Naive thymus-derived CD4-positive, alpha-beta T cell (primary cell): ENCODE measurements around the gene RAB7A. TPM values are rescaled to one million over a fixed set of nuclear protein-coding genes. Genes with fewer than 3 reads are reported as not detected.

Source experiments
- ATAC-seq: fragments of 150-1000 bp; cut with Tn5 transposase; 2 replicates; pipeline ENCODE4 v1.10.0; 2021; ENCODE audit warnings: mild to moderate bottlenecking, moderate library complexity
- CTCF ChIA-PET: fragments of 350-600 bp; sonication (Branson Sonifier 250); formaldehyde crosslinking; loops from one replicate; lab custom pipeline; 2021; ENCODE audit warnings: antibody characterized with exemption; lab: Charles Lee
- POLR2A ChIA-PET: fragments of 350-600 bp; sonication (Branson Sonifier 250); formaldehyde crosslinking; loops from one replicate; lab custom pipeline; 2021; ENCODE audit warnings: antibody characterized with exemption, inconsistent platforms; lab: Charles Lee
- DNase-seq, 9 donors: peaks; one replicate each; pipeline versions ENCODE4 v3.0.0 to v3.0.0-alpha.2; 2020 to 2022; ENCODE audit warnings: mixed read lengths in 1 of 9
- H3K27ac ChIP-seq: one replicate; pipeline ENCODE4 v1.7.0; 2013; ENCODE audit warnings: mild to moderate bottlenecking, low read depth, low read length, moderate library complexity
- H3K27me3 ChIP-seq, 2 donors: one replicate each; pipeline ENCODE4 v1.7.0; 2013; ENCODE audit warnings: low read length in 2 of 2, mild to moderate bottlenecking in 2 of 2, moderate library complexity in 2 of 2; ENCODE audit not compliant: control insufficient read depth in 2 of 2, insufficient read depth in 2 of 2
- H3K36me3 ChIP-seq, 3 experiments: 1 replicate in 2 of 3; 2 replicates in 1 of 3; pipeline ENCODE4 v1.7.0; 2013; ENCODE audit warnings: low read length in 3 of 3, mild to moderate bottlenecking in 3 of 3, moderate library complexity in 1 of 3; ENCODE audit not compliant: insufficient read depth in 3 of 3, control insufficient read depth in 2 of 3
- H3K4me1 ChIP-seq, 2 donors: one replicate each; pipeline ENCODE4 v1.7.0; 2013; ENCODE audit warnings: low read length in 2 of 2, mild to moderate bottlenecking in 2 of 2, moderate library complexity in 1 of 2; ENCODE audit not compliant: control insufficient read depth in 2 of 2, insufficient read depth in 2 of 2
- H3K4me3 ChIP-seq: 2 replicates; pipeline ENCODE4 v1.7.0; 2013; ENCODE audit warnings: mild to moderate bottlenecking, low read length
- H3K9me3 ChIP-seq, 3 experiments: 1 replicate in 2 of 3; 2 replicates in 1 of 3; pipeline ENCODE4 v1.7.0; 2013; ENCODE audit warnings: low read length in 3 of 3; ENCODE audit not compliant: control insufficient read depth in 2 of 3
- H3K27ac Mint-ChIP-seq, 9 donors: one replicate each; pipeline ENCODE4 v1.8.0; 2020 to 2022; ENCODE audit warnings: mixed read lengths in 9 of 9, mild to moderate bottlenecking in 8 of 9, moderate library complexity in 5 of 9, inconsistent platforms in 2 of 9
- H3K27me3 Mint-ChIP-seq, 5 donors: one replicate each; pipeline ENCODE4 v1.8.0; 2021 to 2022; ENCODE audit warnings: mixed read lengths in 5 of 5, mild to moderate bottlenecking in 1 of 5
- H3K36me3 Mint-ChIP-seq, 5 donors: one replicate each; pipeline ENCODE4 v1.8.0; 2020 to 2022; ENCODE audit warnings: mixed read lengths in 5 of 5, mild to moderate bottlenecking in 3 of 5, inconsistent platforms in 1 of 5
- H3K4me1 Mint-ChIP-seq, 7 donors: one replicate each; pipeline ENCODE4 v1.8.0; 2020 to 2022; ENCODE audit warnings: mixed read lengths in 7 of 7, mild to moderate bottlenecking in 3 of 7, inconsistent platforms in 1 of 7
- H3K4me3 Mint-ChIP-seq, 10 donors: one replicate each; pipeline ENCODE4 v1.8.0; 2020 to 2022; ENCODE audit warnings: mild to moderate bottlenecking in 10 of 10, mixed read lengths in 10 of 10, moderate library complexity in 6 of 10, inconsistent platforms in 2 of 10
- H3K9me3 Mint-ChIP-seq, 11 donors: one replicate each; pipeline ENCODE4 v1.8.0; 2020 to 2022; ENCODE audit warnings: mixed read lengths in 11 of 11, mild to moderate bottlenecking in 4 of 11, inconsistent platforms in 1 of 11, moderate library complexity in 1 of 11
- intact Hi-C, 2 donors: fragments of 100-400 bp; cut with micrococcal nuclease; formaldehyde crosslinking; loops; one replicate each; pipeline ENCODE4 v1.15.1; 2023
- polyA plus RNA-seq, 2 donors: library from polyadenylated mRNA; unstranded; fragments of 300-500 nt; fragmentation: Illumina TruSeq; gene quantifications; one replicate each; pipeline ENCODE4 v1.2.3, GENCODE V29; 2021
- total RNA-seq, 6 experiments: library from RNA in 5 of 6; stranded (reverse) in 5 of 6; gene quantifications; 1 replicate in 5 of 6; 2 replicates in 1 of 6; pipeline ENCODE4 v1.2.3 and lab custom pipeline; 2021 to 2026

RAB7A gene
- total and polyA plus RNA-seq, 7 experiments from 2014 or later: 124 to 249 (median 175) TPM

DNA sequence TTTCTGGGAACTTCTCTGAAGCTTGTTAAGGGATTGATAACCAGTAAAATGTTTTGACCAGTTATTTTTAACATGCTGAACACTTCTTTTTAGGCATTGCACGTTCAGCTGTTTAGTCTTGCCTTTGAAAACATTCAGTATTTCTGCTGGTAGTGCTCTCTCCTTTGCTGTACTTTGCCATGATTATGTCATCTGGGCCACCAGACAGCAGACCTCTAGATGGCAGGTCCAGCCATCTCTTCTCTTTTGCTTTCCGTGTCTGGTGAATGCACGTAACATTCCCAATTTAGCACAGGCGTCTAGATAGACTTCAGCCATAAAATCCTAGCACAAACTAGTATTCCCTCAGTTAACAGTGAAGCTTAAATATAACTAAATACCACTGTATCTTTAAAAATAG, 57.8 kb downstream of the RAB7A start:
- Mint-ChIP-seq H3K27ac (peak overlapping the region in 8 of 9 donors; percentile 28 to 96 (median 84)), H3K9me3 (peaks cover 0 to 2% (median 0%) of the 10 kb centered on the region in 11 donors), H3K27me3 (no peaks in the 10 kb centered on the region), H3K4me3 (peak overlapping the region in 5 of 10 donors; percentile 8 to 44 (median 32)), H3K4me1 (peaks cover 64 to 99% (median 88%) of the 10 kb centered on the region in 7 donors), H3K36me3 (peaks cover 0 to 7% (median 0%) of the 10 kb centered on the region in 5 donors)
- intact Hi-C loops: loop anchor here in 1 of 2 donors (1.0 kb wide), 3 partner anchors 12 to 140 kb away; no protein-coding TSS in a partner anchor
- DNase-seq (no peak), ATAC-seq (no peak)
- peak overlapping the region; percentile 44 for H3K27ac ChIP-seq
- H3K9me3 ChIP-seq: no peaks in the 10 kb centered on the region
- ChIA-PET POLR2A (interaction anchor here (1.3 to 2.8 kb wide), 2 partner anchors 11 to 103 kb away, joined by 3 to 15 read pairs; no protein-coding TSS in a partner anchor), CTCF (interaction anchor here (0.7 to 5.9 kb wide), 6 partner anchors 12 to 186 kb away, joined by 4 to 56 read pairs (median 10); no protein-coding TSS in a partner anchor)
- no peaks in the 10 kb centered on the region for H3K27me3 ChIP-seq
- H3K4me1 ChIP-seq: peaks cover 24 to 50% of the 10 kb centered on the region in 2 donors
- no peaks in the 10 kb centered on the region for H3K36me3 ChIP-seq
- no peak overlapping the region for H3K4me3 ChIP-seq

GRCh38 chr3:128784232-128784631, 58.2 kb downstream of the RAB7A start:
- peaks cover 26 to 50% of the 10 kb centered on the region in 2 donors for H3K4me1 ChIP-seq
- H3K4me1 Mint-ChIP-seq: peaks cover 66 to 98% (median 85%) of the 10 kb centered on the region in 7 donors
- peak overlapping the region in 6 of 10 donors; percentile 1 to 44 (median 17) for H3K4me3 Mint-ChIP-seq
- H3K27ac ChIP-seq: peak overlapping the region; percentile 44
- no peak overlapping the region for H3K4me3 ChIP-seq
- POLR2A ChIA-PET: interaction anchor here (1.3 to 2.8 kb wide), 4 partner anchors 10 to 103 kb away, joined by 3 to 15 read pairs (median 8); no protein-coding TSS in a partner anchor
- H3K27me3 Mint-ChIP-seq: no peaks in the 10 kb centered on the region
- intact Hi-C loops: loop anchor here in 1 of 2 donors (1.0 kb wide), 3 partner anchors 11 to 139 kb away; no protein-coding TSS in a partner anchor
- ATAC-seq: peak; percentile 84
- peak overlapping the region; percentile 7 to 96 (median 80) for H3K27ac Mint-ChIP-seq
- H3K36me3 ChIP-seq: no peaks in the 10 kb centered on the region
- no peaks in the 10 kb centered on the region for H3K9me3 ChIP-seq
- no peaks in the 10 kb centered on the region for H3K27me3 ChIP-seq
- peaks cover 0 to 7% (median 0%) of the 10 kb centered on the region in 5 donors for H3K36me3 Mint-ChIP-seq
- DNase-seq: peak in 8 of 9 donors; percentile 32 to 73 (median 64)
- CTCF ChIA-PET: interaction anchor here (0.7 to 5.9 kb wide), 5 partner anchors 11 to 186 kb away, joined by 5 to 56 read pairs (median 16); no protein-coding TSS in a partner anchor
- H3K9me3 Mint-ChIP-seq: peaks cover 0 to 2% (median 0%) of the 10 kb centered on the region in 11 donors

- no peaks in the 10 kb centered on the region for H3K27me3 ChIP-seq
- H3K27ac ChIP-seq: peak overlapping the region; percentile 9
- ATAC-seq: no peak
- no peaks in the 10 kb centered on the region for H3K9me3 ChIP-seq
- no peaks in the 10 kb centered on the region for H3K27me3 Mint-ChIP-seq
- peak overlapping the region in 2 of 10 donors; percentile 1 to 44 for H3K4me3 Mint-ChIP-seq
- no peak for DNase-seq
- intact Hi-C loops: loop anchor here (1.0 to 5.0 kb wide), 5 partner anchors 10 to 138 kb away; no protein-coding TSS in a partner anchor
- peaks cover 0 to 2% (median 0%) of the 10 kb centered on the region in 11 donors for H3K9me3 Mint-ChIP-seq
- ChIA-PET CTCF (interaction anchor here (0.7 to 5.9 kb wide), 5 partner anchors 11 to 482 kb away, joined by 3 to 56 read pairs (median 16); no protein-coding TSS in a partner anchor), POLR2A (interaction anchor here (0.7 to 2.8 kb wide), 4 partner anchors 9 to 14 kb away, joined by 3 to 15 read pairs (median 8); no protein-coding TSS in a partner anchor)
- peak overlapping the region in 8 of 9 donors; percentile 28 to 96 (median 84) for H3K27ac Mint-ChIP-seq
- peaks cover 31 to 53% of the 10 kb centered on the region in 2 donors for H3K4me1 ChIP-seq
- H3K36me3 ChIP-seq: no peaks in the 10 kb centered on the region
- H3K4me3 ChIP-seq: no peak overlapping the region
- peaks cover 62 to 98% (median 80%) of the 10 kb centered on the region in 7 donors for H3K4me1 Mint-ChIP-seq
- H3K36me3 Mint-ChIP-seq: peaks cover 0 to 7% (median 0%) of the 10 kb centered on the region in 5 donors
Observed at GRCh38 chr3:128784843-128785242, 58.9 kb downstream of the RAB7A start.

DNA sequence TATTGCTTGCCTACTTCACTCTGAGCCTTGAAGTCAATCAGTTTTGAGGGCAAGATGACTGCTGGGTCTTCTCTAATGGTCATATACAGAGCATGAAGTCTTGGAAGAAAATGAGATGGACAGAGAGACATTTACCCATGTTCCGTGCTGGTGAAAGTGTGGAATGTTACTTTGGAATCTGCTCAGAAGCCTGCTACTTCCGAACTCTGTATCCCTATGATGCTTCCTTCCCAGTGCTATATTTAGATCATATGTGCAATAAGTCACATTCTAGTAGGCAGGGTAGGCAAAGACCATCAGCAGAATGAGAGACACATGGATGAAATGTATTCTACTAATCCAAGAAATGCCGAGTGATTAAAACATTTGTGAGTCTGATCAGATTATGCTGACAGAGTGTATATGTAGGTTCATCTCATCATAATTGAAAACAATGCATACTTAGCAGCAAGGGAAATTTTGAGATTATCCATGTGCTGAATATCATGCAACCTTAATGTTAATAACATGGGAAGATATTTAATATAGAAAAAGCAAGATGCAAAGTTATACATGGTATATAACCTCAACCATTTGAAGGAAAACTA, 60.5 kb downstream of the RAB7A start:
- intact Hi-C loops: loop anchor here (1.0 to 5.0 kb wide), 3 partner anchors 9 to 61 kb away; no protein-coding TSS in a partner anchor
- H3K9me3 Mint-ChIP-seq: peaks cover 0 to 2% (median 0%) of the 10 kb centered on the region in 11 donors
- Histone ChIP-seq H3K9me3 (no peaks in the 10 kb centered on the region), H3K4me1 (peaks cover 35 to 65% of the 10 kb centered on the region in 2 donors), H3K27me3 (no peaks in the 10 kb centered on the region), H3K27ac (peak overlapping the region; percentile 66), H3K36me3 (no peaks in the 10 kb centered on the region), H3K4me3 (no peak overlapping the region)
- ATAC-seq (no peak), DNase-seq (no peak)
- no peaks in the 10 kb centered on the region for H3K27me3 Mint-ChIP-seq
- ChIA-PET CTCF (interaction anchor here (3.7 to 5.9 kb wide), 3 partner anchors 9 to 106 kb away, joined by 20 to 56 read pairs (median 24); no protein-coding TSS in a partner anchor), POLR2A (interaction anchor here (0.6 to 4.7 kb wide), 7 partner anchors 8 to 106 kb away, joined by 3 to 49 read pairs (median 7); no protein-coding TSS in a partner anchor)
- peak overlapping the region in 8 of 9 donors; percentile 83 to 97 (median 96) for H3K27ac Mint-ChIP-seq
- peak overlapping the region in 6 of 10 donors; percentile 25 to 85 (median 60) for H3K4me3 Mint-ChIP-seq
- H3K36me3 Mint-ChIP-seq: peaks cover 0 to 7% (median 0%) of the 10 kb centered on the region in 5 donors
- H3K4me1 Mint-ChIP-seq: peaks cover 61 to 98% (median 83%) of the 10 kb centered on the region in 7 donors

DNA sequence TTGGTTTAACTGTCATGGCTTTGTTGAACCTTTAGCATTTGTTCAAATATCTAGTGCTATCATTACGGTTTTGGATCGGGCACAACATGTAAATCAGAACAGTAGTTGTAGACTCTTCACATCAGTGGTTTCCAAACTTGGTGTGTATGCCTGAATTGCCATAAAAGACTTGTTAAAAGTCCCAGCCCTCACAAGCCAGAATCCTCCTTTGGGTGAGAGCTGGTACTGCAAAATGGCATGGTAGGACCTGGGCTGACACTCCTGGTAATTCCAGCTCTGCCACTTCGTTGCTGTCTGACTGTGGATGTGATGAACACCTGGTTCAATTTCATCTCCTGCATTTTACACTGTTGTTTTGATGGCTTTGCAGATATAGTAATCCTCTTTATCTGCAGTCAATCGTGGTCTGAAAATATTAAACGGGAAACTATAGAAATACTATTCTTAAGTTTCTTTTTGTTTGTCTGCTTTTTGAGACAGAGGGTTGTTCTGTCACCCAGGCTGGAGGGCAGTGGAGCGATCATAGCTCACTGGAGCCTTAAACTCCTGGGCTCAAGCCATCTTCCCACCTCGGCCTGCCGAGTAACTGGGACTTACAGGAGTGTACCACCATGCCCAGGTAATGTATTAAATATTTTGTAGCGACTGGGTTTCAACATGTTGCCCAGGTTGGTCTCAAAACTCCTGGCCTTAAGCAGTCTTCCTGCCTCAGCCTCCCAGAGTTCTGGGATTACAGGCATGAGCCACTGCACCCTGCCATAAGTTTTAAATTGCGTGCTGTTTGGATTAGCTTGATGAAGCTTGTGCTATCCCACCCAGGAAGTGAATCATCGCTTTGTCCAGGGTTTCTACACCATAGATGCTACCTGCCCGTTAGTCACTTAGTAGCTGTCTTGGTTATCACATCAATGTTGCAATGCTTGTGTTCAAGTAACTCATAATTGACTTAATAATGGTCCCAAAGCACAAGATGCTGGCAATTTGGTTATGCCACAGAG, 61.6 kb downstream of the RAB7A start:
- intact Hi-C loops: loop anchor here (1.0 to 5.0 kb wide), 6 partner anchors 8 to 60 kb away; no protein-coding TSS in a partner anchor
- H3K27ac ChIP-seq: peak overlapping the region; percentile 66

More for the DNA sequence above, 61.6 kb downstream of the RAB7A start:
- CTCF ChIA-PET: interaction anchor here (0.7 to 5.9 kb wide), 5 partner anchors 8 to 136 kb away, joined by 3 to 56 read pairs (median 20); no protein-coding TSS in a partner anchor
- Mint-ChIP-seq H3K9me3 (peaks cover 0 to 2% (median 0%) of the 10 kb centered on the region in 11 donors), H3K27me3 (no peaks in the 10 kb centered on the region), H3K36me3 (peaks cover 0 to 9% (median 0%) of the 10 kb centered on the region in 5 donors), H3K27ac (peak overlapping the region; percentile 83 to 97 (median 96)), H3K4me3 (peak overlapping the region; percentile 48 to 88 (median 84)), H3K4me1 (peaks cover 67 to 98% (median 85%) of the 10 kb centered on the region in 7 donors)
- H3K9me3 ChIP-seq: no peaks in the 10 kb centered on the region
- peak overlapping the region; percentile 8 for H3K4me3 ChIP-seq
- ATAC-seq (peak; percentile 63), DNase-seq (peak in 5 of 9 donors; percentile 23 to 37 (median 30))
- POLR2A ChIA-PET: interaction anchor here (0.6 to 4.7 kb wide), 12 partner anchors 8 to 331 kb away, joined by 3 to 49 read pairs (median 10); partner anchors contain the start of gene RAB7A
- peaks cover 35 to 74% of the 10 kb centered on the region in 2 donors for H3K4me1 ChIP-seq
- H3K27me3 ChIP-seq: no peaks in the 10 kb centered on the region
- no peaks in the 10 kb centered on the region for H3K36me3 ChIP-seq
